HG02759 (cell line): ENCODE measurements around the gene DDX27.

ENCODE experiments used
- ATAC-seq: cut with Tn5 transposase; IDR thresholded peaks from one replicate; pipeline ENCODE4 v1.9.1; 2021; ENCODE audit warnings: mild to moderate bottlenecking, moderate library complexity; ENCODE audit not compliant: unreplicated experiment

DDX27 gene

GRCh38 chr20:49247792-49248191 lies 28.6 kb downstream of the DDX27 start:
- no peak for ATAC-seq

- ATAC-seq: no peak
Observed at GRCh38 chr20:49248301-49248700, 29.1 kb downstream of the DDX27 start.

- ATAC-seq: no peak
Observed at GRCh38 chr20:49248879-49249665, 29.9 kb downstream of the DDX27 start.

GRCh38 chr20:49252556-49253350 lies 33.5 kb downstream of the DDX27 start:
- ATAC-seq: no peak

GRCh38 chr20:49256261-49256660 lies 37.0 kb downstream of the DDX27 start:
- no peak for ATAC-seq

GRCh38 chr20:49259284-49259683 lies 40.1 kb downstream of the DDX27 start:
- no peak for ATAC-seq

- no peak for ATAC-seq
Observed at GRCh38 chr20:49259799-49260198, 40.6 kb downstream of the DDX27 start.

DNA sequence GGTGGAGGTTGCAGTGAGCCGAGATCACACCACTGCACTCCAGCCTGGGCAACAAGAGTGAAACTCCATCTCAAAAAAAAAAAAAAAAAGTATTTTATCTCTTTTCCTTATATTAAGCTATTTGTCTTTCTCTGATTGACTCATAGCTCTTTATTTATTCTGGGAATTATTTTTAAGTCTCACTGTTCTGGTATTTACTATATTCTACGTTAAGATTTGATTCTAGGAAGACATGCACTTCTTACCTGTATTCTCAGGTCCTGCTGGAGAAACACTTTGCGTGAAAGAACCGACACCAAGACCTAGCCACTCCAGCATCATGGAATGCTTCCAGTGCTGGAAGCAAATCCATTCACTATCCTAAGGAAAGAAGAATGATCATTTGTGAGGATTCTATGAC lies 41.0 kb downstream of the DDX27 start:
- no peak for ATAC-seq

DNA sequence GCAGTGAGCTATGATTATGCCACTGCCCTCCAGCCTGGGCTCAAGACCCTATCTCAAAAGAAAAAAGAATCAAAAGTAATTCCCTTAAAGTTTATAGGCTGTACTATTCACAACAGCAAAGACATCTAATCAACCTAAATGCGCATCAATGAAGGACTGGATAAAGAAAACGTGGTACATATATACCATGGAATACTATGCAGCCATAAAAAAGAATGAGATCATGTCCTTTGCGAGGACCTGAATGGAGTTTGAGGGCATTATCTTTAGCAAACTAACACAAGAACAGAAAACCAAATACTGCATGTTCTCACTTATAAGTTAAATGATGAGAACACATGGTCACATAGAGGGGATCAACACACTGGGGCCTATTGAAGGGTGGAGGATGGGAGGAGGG lies 42.0 kb downstream of the DDX27 start:
- ATAC-seq: no peak

- no peak for ATAC-seq
Observed at GRCh38 chr20:49262444-49262843, 43.2 kb downstream of the DDX27 start.

DNA sequence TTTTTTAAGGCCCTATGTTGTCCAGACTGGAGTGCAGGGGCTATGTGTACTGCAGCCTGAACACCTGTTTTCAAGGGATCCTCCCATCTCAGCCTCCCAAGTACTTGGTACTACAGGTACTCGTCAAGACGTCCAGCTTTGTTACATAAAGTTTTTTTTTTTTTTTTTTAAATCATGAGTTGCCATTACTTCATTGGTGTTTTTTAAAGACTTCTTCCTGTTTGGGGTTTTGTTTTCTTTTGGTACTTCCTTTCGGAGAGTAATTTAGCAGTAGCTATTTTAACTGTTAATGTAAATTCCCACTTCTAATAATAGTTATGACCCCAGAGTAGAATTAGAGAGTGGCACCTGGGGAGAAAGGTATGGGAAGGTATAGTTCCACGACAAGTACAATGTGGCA lies 48.1 kb downstream of the DDX27 start:
- no peak for ATAC-seq

DNA sequence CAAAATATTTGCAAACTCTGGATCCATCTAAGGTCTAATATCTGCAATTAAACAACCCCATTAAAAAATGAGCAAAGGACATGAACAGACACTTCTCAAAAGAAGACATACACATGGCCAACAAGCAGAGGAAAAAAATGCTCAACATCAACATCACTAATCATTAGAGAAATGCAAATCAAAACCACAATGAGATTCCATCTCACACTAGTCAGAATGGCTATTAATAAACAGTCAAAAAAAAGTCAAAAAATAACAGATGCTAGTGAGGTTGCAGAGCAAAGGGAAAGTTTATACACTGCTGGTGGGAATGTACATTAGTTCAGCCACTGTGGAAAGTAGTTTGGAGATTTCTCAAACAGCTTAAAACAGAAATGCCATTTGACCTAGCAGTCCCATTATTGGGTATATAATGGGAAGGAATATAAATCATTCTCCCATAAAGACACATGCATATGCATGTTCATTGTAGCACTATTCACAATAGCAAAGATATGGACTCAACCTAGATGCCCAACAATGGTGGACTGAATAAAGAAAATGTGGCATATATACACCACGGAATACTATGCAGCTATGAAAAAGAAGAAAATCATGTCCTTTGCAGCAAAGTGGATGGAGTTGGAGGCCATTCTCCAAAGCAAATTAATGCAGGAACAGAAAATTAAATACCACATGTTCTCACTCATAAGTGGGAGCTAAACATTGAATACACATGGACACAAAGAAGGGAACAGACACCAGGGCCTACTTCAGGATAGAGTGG lies 49.6 kb downstream of the DDX27 start:
- ATAC-seq: no peak

GRCh38 chr20:49270177-49270576 lies 51.0 kb downstream of the DDX27 start:
- ATAC-seq: no peak

GRCh38 chr20:49270736-49271135 lies 51.5 kb downstream of the DDX27 start:
- ATAC-seq: no peak

- no peak for ATAC-seq
Observed at GRCh38 chr20:49272654-49273053, 53.4 kb downstream of the DDX27 start.

DNA sequence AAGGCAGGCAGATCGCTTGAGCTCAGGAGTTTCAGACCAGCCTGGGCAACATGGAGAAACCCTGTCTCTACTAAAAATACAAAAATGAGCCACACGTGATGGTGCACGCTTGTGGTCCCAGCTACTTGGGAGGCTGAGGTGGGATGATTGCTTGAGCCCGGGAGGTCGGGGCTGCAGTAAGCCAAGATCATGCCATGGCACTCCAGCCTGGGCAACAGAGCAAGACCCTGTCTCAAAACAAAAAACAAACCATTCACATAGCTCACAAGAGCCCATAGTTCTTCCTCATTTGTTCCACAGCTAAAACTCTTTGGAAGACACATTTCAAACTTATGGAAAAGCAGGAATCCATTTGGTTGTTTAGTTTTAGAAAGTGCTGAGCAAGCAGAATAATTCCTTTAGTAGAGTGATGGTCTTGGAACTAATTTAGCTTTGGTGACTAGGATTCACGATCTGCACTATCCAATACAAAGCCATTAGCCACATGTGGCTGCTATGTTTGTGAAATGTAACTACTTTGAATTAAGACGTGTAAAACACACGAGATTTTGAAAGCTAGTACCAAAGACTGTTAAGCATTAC lies 54.6 kb downstream of the DDX27 start:
- ATAC-seq: no peak

- ATAC-seq: no peak
Observed at GRCh38 chr20:49275216-49275615, 56.0 kb downstream of the DDX27 start.

- ATAC-seq: no peak
Observed at GRCh38 chr20:49275636-49276035, 56.4 kb downstream of the DDX27 start.

- no peak for ATAC-seq
Observed at GRCh38 chr20:49276161-49276960, 57.1 kb downstream of the DDX27 start.
